Epithelial cell of proximal tubule (primary cell): Measurements from ENCODE around the gene CDH23. TPM values are rescaled to one million over a fixed set of nuclear protein-coding genes. Genes with fewer than 3 reads are reported as not detected.

ENCODE experiments used
- DNase-seq: peaks from one replicate; pipeline ENCODE4 v3.0.0-alpha.2; 2011; ENCODE audit warnings: low read depth
- H3K4me3 ChIP-seq: 2 replicates; pipeline ENCODE4 v1.5.1; 2011; ENCODE audit warnings: low read depth, mild to moderate bottlenecking, low read length
- total RNA-seq: library from RNA; depleted of rRNA; stranded (reverse); fragments of >200 nt; gene quantifications from 2 replicates; pipeline ENCODE4 v1.2.3, GENCODE V29; 2015
- TF ChIP-seq, protein P1 (sequence below): conservative IDR thresholded peaks from 2 replicates; pipeline ENCODE4 v1.5.1; 2012; ENCODE audit warnings: low read depth, mild to moderate bottlenecking, low read length

CDH23 gene
- total RNA-seq, 1 donor from 2014 or later = under 0.01 TPM

DNA sequence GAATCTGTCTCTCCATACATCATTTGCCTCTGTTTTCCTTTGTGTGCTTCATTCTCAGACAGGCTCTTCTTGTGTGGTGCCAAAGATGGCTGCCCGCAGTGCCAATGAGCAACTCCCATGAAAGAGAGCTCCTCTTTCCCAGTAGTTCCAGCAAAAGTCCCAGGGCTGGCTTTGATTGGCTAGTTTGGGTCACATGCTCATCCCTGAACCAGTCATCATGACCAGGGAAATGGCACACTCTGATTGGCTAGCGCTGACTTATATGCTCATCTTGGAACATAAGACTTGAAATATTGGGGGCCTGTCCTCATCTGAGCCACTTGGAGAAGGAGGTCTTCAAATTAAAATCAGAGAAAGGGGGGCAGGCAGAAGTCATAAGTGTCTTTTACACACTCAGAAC, 112.7 kb downstream of the CDH23 start:
- H3K4me3 ChIP-seq = no peak overlapping the region

DNA sequence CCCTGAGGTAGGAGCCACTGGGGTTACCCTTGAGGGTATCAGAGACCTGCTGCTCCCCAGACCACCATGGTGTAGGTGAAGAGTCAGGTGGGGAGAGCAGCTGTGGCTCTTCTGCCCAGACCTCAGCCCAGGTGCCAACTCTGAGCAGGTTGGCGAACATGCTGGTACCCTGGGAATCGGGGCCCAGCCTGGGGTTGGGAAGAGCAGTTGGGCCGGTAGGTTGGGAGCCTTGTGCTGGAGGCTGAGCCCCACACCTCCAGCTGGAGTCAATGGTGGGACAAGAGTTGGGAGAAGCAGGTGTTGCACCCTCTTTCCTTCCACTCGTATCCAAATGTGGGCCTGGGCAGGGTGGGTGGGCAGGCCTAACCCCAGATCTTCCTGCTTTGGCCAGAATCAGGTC, 114.5 kb downstream of the CDH23 start:
- H3K4me3 ChIP-seq = no peak overlapping the region
- no peak for DNase-seq
- TF ChIP-seq, protein P1, sequence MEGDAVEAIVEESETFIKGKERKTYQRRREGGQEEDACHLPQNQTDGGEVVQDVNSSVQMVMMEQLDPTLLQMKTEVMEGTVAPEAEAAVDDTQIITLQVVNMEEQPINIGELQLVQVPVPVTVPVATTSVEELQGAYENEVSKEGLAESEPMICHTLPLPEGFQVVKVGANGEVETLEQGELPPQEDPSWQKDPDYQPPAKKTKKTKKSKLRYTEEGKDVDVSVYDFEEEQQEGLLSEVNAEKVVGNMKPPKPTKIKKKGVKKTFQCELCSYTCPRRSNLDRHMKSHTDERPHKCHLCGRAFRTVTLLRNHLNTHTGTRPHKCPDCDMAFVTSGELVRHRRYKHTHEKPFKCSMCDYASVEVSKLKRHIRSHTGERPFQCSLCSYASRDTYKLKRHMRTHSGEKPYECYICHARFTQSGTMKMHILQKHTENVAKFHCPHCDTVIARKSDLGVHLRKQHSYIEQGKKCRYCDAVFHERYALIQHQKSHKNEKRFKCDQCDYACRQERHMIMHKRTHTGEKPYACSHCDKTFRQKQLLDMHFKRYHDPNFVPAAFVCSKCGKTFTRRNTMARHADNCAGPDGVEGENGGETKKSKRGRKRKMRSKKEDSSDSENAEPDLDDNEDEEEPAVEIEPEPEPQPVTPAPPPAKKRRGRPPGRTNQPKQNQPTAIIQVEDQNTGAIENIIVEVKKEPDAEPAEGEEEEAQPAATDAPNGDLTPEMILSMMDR = no peak

More for the DNA sequence above, 112.7 kb downstream of the CDH23 start:
- no peak for DNase-seq
- TF ChIP-seq, protein P1 = no peak

DNA sequence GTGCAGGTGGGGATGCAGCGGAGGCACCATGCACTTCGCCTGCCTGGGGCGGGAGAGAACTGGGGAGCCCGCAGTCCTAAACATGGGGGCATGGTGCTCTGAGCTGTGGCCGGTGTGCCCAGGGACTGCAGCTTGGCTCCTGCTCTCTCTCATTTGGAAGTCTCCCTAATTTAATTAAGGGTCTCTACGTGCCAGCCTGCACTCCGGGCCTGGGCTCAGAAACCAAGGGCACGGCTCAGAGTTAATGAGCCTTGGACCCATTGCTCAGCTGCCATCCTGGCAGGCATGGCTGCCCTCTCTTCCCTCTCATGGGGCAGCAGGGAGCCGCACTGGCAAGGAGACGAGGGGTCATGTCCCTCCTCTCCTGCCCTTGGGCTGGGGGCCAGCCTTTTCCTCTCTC, 115.6 kb downstream of the CDH23 start:
- H3K4me3 ChIP-seq = no peak overlapping the region
- TF ChIP-seq, protein P1 = no peak
- no peak for DNase-seq

DNA sequence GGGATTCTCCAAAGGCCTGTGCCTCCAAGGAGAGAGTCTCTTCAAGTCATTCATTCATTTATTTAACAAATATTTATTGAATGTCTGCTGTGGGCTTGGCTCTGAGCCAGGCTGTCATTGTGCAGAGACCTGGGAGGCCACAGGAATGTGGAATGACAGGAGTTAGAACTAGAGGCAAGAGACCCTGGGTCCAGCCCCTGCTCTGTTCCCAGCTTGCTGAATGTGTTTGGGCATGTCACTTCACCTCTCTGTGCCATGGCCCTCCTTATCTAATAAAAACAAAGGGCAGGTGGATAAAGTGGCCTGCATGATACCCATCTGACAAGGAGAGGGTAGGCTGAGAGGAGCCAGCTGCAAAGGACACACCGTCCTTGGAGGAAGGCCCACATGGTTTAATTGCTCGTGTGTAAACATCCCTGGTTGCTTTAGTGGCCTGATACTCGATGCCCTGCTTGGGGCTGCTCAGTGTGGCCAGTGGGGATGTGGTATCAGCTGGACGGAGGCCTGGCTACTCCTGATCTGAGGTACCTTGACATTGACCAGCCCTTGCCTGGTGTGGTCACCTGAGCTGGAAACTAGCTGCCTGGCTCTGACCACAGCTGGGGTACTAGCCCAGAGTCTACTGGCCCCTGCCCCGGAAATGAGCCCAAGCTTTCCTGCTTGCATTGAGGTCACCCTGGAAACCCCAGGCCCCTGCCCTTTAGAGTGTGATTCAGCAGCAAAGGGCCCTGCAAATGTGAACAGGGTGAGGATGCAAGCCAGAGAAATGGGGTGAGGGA, 116.2 kb downstream of the CDH23 start:
- no peak for DNase-seq
- TF ChIP-seq, protein P1 = no peak
- no peak overlapping the region for H3K4me3 ChIP-seq

DNA sequence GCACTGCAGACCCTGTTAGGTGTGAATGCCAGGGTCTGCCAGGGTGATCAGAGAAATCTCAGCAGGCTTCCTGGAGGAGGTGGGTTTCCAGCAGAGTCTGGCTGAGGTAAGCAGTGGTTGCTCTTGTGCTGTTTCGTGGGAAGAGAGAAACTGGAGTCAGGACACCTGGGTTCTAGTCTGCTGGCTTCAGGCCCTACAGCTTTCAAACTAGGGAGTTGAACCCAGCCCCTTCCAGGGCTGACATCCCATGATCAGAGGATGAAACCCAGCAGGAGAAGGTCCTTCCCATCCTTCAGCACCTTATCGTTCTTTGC, 116.8 kb downstream of the CDH23 start:
- no peak for DNase-seq
- no peak overlapping the region for H3K4me3 ChIP-seq
- TF ChIP-seq, protein P1 = no peak

DNA sequence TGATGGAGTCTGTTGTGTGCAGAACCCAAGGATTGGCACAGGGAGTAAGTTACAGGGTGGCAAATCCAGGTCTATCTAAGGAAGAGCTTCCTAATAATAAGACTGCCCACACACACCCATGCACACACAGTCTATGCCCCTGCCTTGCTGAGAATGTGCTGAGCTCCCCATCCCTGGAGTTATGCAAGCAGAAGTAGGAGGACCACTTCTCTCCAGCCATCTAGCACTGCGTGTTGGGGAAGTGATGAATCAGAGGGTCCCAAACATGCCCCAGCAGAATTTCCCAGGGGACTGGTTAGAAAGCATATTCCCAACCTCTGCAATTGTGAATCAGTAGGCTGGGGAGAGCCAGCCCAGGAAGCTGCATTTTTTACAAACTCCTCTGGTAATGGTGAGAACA, 117.2 kb downstream of the CDH23 start:
- DNase-seq = no peak
- TF ChIP-seq, protein P1 = no peak
- no peak overlapping the region for H3K4me3 ChIP-seq

DNA sequence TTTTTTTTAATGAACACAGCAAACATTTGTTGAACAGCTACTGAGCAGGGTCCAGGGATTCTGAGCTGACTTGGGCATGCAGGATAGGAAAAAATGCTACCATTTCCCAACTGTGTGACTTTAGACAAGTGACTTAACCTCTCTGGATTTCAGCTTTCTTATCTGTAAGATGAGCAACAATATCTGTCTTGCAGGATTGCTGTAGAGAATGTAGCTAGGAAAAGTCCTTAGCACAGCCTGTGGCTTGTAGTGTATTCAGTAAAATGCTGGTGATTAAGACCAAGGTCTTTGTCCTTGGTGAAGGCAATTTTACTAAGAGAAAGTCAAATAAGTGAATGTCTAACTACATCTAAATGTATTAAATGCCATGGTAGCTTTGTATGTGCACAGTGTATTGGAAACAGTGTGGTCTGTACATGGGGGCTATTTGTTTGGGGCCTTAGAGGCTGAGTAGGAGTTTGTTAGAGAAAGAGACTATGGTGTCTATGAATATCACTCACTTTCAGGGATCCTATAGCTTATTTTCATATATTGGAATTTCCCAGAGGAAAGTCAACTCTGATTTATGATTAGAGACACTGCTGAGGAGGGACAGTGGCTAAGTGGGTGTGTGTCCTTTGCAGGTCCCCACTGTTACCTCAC, 118.9 kb downstream of the CDH23 start:
- TF ChIP-seq, protein P1 = no peak
- no peak for DNase-seq
- no peak overlapping the region for H3K4me3 ChIP-seq
